T-helper 1 cell treated with Interleukin-12 subunit alpha and Interleukin-12 subunit beta and Interleukin-4 antibody, amounts not matched to agents 30 μg/mL and 1 μg/mL, for 36 hours (primary cell): ENCODE data around the gene ATP8A1.
A peak's percentile ranks its signal among the peaks of the same experiment; 100 is the strongest.

Experiments
- H3K27ac Mint-ChIP-seq: one replicate; pipeline ENCODE4 v1.8.0; 2021; ENCODE audit warnings: mild to moderate bottlenecking, mixed read lengths
- H3K27me3 Mint-ChIP-seq: one replicate; pipeline ENCODE4 v1.8.0; 2021; ENCODE audit warnings: low read depth, mixed read lengths
- H3K36me3 Mint-ChIP-seq: one replicate; pipeline ENCODE4 v1.8.0; 2021; ENCODE audit warnings: low read depth, mixed read lengths
- H3K4me1 Mint-ChIP-seq: one replicate; pipeline ENCODE4 v1.8.0; 2021; ENCODE audit warnings: low read depth, mixed read lengths
- H3K4me3 Mint-ChIP-seq: one replicate; pipeline ENCODE4 v1.8.0; 2021; ENCODE audit warnings: mild to moderate bottlenecking, moderate library complexity, mixed read lengths
- H3K9me3 Mint-ChIP-seq: one replicate; pipeline ENCODE4 v1.8.0; 2021; ENCODE audit warnings: mixed read lengths

The ATP8A1 gene

GRCh38 chr4:42404001-42404400 is 252.9 kb downstream of the ATP8A1 start:
- peaks cover 2% of the 10 kb centered on the region for H3K4me1 Mint-ChIP-seq
- no peaks in the 10 kb centered on the region for H3K36me3 Mint-ChIP-seq
- H3K27ac Mint-ChIP-seq, result no peak overlapping the region
- H3K27me3 Mint-ChIP-seq, result peaks cover 30% of the 10 kb centered on the region
- H3K4me3 Mint-ChIP-seq, result no peak overlapping the region
- H3K9me3 Mint-ChIP-seq, result no peaks in the 10 kb centered on the region

- H3K9me3 Mint-ChIP-seq, result no peaks in the 10 kb centered on the region
- peaks cover 55% of the 10 kb centered on the region for H3K27me3 Mint-ChIP-seq
- peaks cover 17% of the 10 kb centered on the region for H3K4me1 Mint-ChIP-seq
- H3K36me3 Mint-ChIP-seq, result no peaks in the 10 kb centered on the region
- no peak overlapping the region for H3K27ac Mint-ChIP-seq
- no peak overlapping the region for H3K4me3 Mint-ChIP-seq
Measured at GRCh38 chr4:42401171-42401570, 255.7 kb downstream of the ATP8A1 start.

DNA sequence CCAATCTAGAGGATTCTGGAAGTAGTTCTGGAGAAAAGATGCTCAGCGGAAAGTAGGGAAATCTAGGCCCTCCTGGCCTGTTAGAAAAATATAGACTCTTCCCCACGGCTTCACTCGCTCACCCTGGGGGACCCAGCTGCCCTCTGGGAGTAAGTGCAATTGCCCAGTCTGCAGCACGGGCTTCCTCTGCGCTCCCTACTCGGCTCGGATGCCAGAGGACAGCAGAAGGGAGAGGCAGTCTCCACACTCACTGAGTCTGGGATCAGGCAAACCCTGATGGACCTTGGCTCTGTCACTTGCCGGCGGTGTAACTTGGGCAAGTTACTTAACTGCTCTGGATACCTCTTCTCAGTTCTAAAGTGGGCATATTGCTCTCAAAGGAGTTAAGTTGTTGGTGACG is 257.5 kb downstream of the ATP8A1 start:
- H3K4me3 Mint-ChIP-seq, result no peak overlapping the region
- no peak overlapping the region for H3K27ac Mint-ChIP-seq
- peaks cover 70% of the 10 kb centered on the region for H3K27me3 Mint-ChIP-seq
- no peaks in the 10 kb centered on the region for H3K36me3 Mint-ChIP-seq
- H3K9me3 Mint-ChIP-seq, result no peaks in the 10 kb centered on the region
- H3K4me1 Mint-ChIP-seq, result peaks cover 17% of the 10 kb centered on the region

GRCh38 chr4:42398871-42399331 is 258.0 kb downstream of the ATP8A1 start:
- H3K27me3 Mint-ChIP-seq, result peaks cover 70% of the 10 kb centered on the region

DNA sequence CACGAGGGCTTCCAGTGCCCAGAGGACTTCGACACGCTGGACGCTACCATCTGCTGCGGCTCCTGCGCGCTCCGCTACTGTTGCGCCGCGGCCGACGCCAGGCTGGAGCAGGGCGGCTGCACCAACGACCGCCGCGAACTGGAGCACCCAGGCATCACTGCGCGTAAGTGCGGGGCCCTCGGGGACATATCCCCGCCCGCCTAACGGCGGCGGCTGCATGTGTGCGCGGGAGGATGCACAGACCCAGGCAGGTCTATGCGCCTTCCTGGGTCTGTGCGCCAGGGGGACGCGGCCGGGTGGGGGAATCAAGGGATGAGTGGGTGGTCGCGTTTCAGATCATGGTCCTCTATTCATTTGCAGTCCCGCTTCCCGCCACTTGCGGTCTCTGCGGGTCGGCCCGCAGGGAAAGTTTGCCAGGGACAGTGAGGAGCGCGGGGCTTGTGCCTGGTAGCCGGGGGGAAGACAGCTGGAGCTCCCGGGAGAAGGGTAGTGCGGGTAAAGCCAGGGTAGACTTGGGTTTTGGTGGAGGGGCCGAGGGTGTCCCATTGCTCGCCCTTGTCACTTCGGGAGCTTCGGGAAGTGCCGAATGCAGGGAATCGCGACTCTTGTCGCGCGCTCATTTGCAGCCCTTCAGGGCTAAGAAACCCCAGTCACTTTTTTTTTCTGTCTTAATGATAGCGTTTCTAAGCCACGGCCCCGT is 258.6 kb downstream of the ATP8A1 start:
- Mint-ChIP-seq H3K36me3 (no peaks in the 10 kb centered on the region), H3K4me3 (peak overlapping the region; percentile 66), H3K27ac (no peak overlapping the region), H3K4me1 (peaks cover 17% of the 10 kb centered on the region), H3K9me3 (no peaks in the 10 kb centered on the region), H3K27me3 (peaks cover 72% of the 10 kb centered on the region)

More at GRCh38 chr4:42398871-42399331, 258.0 kb downstream of the ATP8A1 start:
- peak overlapping the region; percentile 66 for H3K4me3 Mint-ChIP-seq
- no peaks in the 10 kb centered on the region for H3K36me3 Mint-ChIP-seq
- peaks cover 17% of the 10 kb centered on the region for H3K4me1 Mint-ChIP-seq
- H3K27ac Mint-ChIP-seq, result no peak overlapping the region
- H3K9me3 Mint-ChIP-seq, result no peaks in the 10 kb centered on the region

DNA sequence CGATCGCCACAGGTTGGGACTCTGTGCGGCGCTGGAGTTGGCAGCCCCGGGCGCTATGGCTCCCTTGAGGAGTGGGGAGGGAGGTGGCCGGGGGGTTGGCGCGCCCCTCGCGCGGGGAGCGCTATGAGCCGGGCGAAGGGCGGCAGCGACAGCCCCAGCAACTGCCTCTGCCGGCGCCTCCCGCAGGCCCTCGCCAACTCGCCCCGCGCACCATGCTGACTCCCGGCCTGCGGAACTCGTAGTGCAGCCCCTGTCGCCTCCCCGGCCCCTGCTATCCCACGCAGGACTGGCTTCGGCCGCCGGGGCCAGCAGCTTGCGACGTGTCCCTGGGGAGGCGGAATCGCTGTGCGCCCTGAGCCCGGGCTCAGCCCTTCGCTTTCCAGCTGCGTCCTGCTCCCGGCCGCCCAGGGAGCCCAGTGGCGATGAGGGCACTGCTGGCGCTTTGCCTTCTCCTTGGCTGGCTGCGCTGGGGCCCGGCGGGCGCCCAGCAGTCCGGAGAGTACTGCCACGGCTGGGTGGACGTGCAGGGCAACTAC is 259.2 kb downstream of the ATP8A1 start:
- Mint-ChIP-seq H3K27ac (no peak overlapping the region), H3K27me3 (peaks cover 75% of the 10 kb centered on the region), H3K4me3 (peak overlapping the region; percentile 82)

GRCh38 chr4:42396752-42397634 is 259.9 kb downstream of the ATP8A1 start, which contains the start of gene SHISA3:
TSS of gene SHISA3 (plus strand) at chr4:42397488. CDS start at chr4:42398057, 569 bp downstream.
- Mint-ChIP-seq H3K4me3 (peak within 1 kb of the TSS; percentile 82), H3K4me1 (peaks cover 17% of the 10 kb centered on the region), H3K27ac (peak within 1 kb of the TSS; percentile 24), H3K9me3 (no peaks in the 10 kb centered on the region), H3K27me3 (peaks cover 75% of the 10 kb centered on the region), H3K36me3 (no peaks in the 10 kb centered on the region)

More for the DNA sequence above, 259.2 kb downstream of the ATP8A1 start:
- H3K9me3 Mint-ChIP-seq, result no peaks in the 10 kb centered on the region
- peaks cover 17% of the 10 kb centered on the region for H3K4me1 Mint-ChIP-seq
- no peaks in the 10 kb centered on the region for H3K36me3 Mint-ChIP-seq

- H3K27ac Mint-ChIP-seq, result peak overlapping the region; percentile 24
- H3K4me1 Mint-ChIP-seq, result peaks cover 17% of the 10 kb centered on the region
- H3K36me3 Mint-ChIP-seq, result no peaks in the 10 kb centered on the region
- H3K9me3 Mint-ChIP-seq, result no peaks in the 10 kb centered on the region
- H3K4me3 Mint-ChIP-seq, result peak overlapping the region; percentile 82
- H3K27me3 Mint-ChIP-seq, result peaks cover 73% of the 10 kb centered on the region
Measured at GRCh38 chr4:42396361-42396751, 260.5 kb downstream of the ATP8A1 start.

GRCh38 chr4:42395595-42395994 is 261.3 kb downstream of the ATP8A1 start:
- Mint-ChIP-seq H3K27ac (no peak overlapping the region), H3K4me1 (peaks cover 17% of the 10 kb centered on the region), H3K27me3 (peaks cover 66% of the 10 kb centered on the region), H3K36me3 (no peaks in the 10 kb centered on the region), H3K9me3 (no peaks in the 10 kb centered on the region), H3K4me3 (no peak overlapping the region)

GRCh38 chr4:42392436-42392835 is 264.5 kb downstream of the ATP8A1 start:
- Mint-ChIP-seq H3K9me3 (no peaks in the 10 kb centered on the region), H3K27me3 (peaks cover 42% of the 10 kb centered on the region), H3K4me3 (no peak overlapping the region), H3K36me3 (no peaks in the 10 kb centered on the region), H3K27ac (no peak overlapping the region), H3K4me1 (peaks cover 8% of the 10 kb centered on the region)

GRCh38 chr4:42391981-42392380 is 264.9 kb downstream of the ATP8A1 start:
- Mint-ChIP-seq H3K36me3 (no peaks in the 10 kb centered on the region), H3K9me3 (no peaks in the 10 kb centered on the region), H3K4me3 (no peak overlapping the region), H3K27ac (no peak overlapping the region), H3K4me1 (peaks cover 8% of the 10 kb centered on the region), H3K27me3 (peaks cover 38% of the 10 kb centered on the region)

GRCh38 chr4:42391355-42391664 is 265.6 kb downstream of the ATP8A1 start:
- peaks cover 1% of the 10 kb centered on the region for H3K4me1 Mint-ChIP-seq
- peaks cover 31% of the 10 kb centered on the region for H3K27me3 Mint-ChIP-seq
- H3K36me3 Mint-ChIP-seq, result no peaks in the 10 kb centered on the region
- H3K4me3 Mint-ChIP-seq, result no peak overlapping the region
- H3K27ac Mint-ChIP-seq, result no peak overlapping the region
- H3K9me3 Mint-ChIP-seq, result no peaks in the 10 kb centered on the region

DNA sequence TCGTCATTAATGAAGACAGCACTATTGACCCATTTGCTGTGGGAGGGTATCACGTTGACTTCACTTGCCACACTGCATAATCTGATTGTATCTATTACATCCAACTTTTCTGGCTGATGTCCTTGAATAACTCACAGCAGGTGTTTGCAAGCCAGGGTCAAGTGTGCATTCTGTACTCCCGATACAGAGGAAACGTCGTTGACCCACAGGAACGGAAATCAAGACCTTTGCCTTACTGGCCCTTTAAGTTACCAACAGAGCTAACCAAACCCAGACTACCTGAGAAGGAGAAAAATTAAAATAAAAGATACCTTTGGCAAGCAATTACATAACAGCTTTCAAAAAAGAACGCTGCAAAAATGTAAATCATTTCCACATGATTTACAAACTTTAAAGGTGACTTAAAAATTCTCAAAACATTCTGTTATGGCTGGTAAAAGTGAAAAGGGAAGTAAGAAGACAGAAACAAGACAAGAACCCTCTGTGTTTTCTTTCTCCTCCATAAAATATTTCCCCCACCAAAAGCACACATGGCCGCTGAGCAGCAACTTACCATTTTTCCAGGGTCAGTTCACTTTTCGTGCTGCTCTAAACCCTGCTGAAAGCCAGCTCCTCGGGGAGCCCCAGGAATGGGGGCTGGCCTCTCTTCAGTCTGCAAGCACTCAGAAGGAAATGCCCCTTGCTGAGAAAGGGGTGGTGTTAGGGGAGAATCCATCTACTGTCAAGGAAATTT is 266.1 kb downstream of the ATP8A1 start:
- Mint-ChIP-seq H3K27me3 (peaks cover 26% of the 10 kb centered on the region), H3K4me3 (no peak overlapping the region), H3K9me3 (no peaks in the 10 kb centered on the region), H3K27ac (no peak overlapping the region), H3K4me1 (no peaks in the 10 kb centered on the region), H3K36me3 (no peaks in the 10 kb centered on the region)

GRCh38 chr4:42385516-42385915 is 271.4 kb downstream of the ATP8A1 start:
- no peaks in the 10 kb centered on the region for H3K9me3 Mint-ChIP-seq
- no peaks in the 10 kb centered on the region for H3K4me1 Mint-ChIP-seq

More at GRCh38 chr4:42385516-42385915, 271.4 kb downstream of the ATP8A1 start:
- Mint-ChIP-seq H3K27me3 (peaks cover 3% of the 10 kb centered on the region), H3K27ac (no peak overlapping the region), H3K36me3 (no peaks in the 10 kb centered on the region), H3K4me3 (no peak overlapping the region)
